AG09309 (cell line): ENCODE results near the gene SASH1.

ENCODE experiments used
- DNase-seq: peaks from one replicate; pipeline ENCODE4 v3.0.0-alpha.2; 2010; ENCODE audit warnings: low read depth
- H3K4me3 ChIP-seq: 2 replicates; pipeline ENCODE4 v1.5.1; 2011; ENCODE audit warnings: mild to moderate bottlenecking, low read depth, low read length, moderate library complexity; ENCODE audit not compliant: control insufficient read depth
- TF ChIP-seq, protein P1 (sequence below): IDR thresholded peaks from 2 replicates; pipeline ENCODE4 v1.5.1; 2011; ENCODE audit warnings: mild to moderate bottlenecking, low read depth, low read length, inconsistent platforms; ENCODE audit not compliant: insufficient read depth, control insufficient read depth; ENCODE audit errors: missing control alignments

Gene SASH1

DNA sequence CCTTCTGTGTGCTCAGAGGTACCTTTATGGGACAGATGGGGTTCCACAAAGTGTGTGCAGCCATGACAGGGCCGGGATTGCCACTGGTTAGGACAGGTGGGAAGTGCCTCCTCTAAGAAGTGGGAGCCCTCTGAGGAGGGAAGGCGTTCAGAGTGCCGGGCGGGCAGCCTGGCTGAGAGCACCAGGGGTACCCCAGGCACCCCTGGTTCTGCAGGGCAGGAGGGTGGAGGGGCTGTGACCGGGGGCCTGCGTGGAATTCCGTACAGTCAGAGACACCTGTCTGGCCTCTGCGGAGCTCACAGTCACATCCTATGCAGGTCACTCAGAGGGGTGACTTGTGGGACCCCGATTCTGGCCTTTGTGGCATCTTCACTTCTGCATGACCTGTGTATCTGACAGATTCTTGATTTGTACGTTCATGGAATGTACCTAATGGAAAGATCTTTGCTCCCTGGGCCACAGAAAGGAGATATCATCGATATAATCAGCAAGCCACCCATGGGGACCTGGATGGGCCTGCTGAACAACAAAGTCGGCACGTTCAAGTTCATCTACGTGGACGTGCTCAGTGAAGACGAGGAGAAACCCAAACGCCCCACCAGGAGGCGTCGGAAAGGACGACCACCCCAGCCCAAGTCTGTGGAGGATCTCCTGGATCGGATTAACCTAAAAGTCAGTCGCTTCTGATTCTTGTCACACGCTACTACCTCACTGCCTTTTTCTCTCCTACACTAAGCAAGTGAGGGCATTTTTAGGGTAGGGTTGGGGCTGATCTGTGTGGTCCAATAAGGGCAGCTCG lies 190.9 kb downstream of the SASH1 start:
- H3K4me3 ChIP-seq = no peak overlapping the region
- TF ChIP-seq, protein P1, sequence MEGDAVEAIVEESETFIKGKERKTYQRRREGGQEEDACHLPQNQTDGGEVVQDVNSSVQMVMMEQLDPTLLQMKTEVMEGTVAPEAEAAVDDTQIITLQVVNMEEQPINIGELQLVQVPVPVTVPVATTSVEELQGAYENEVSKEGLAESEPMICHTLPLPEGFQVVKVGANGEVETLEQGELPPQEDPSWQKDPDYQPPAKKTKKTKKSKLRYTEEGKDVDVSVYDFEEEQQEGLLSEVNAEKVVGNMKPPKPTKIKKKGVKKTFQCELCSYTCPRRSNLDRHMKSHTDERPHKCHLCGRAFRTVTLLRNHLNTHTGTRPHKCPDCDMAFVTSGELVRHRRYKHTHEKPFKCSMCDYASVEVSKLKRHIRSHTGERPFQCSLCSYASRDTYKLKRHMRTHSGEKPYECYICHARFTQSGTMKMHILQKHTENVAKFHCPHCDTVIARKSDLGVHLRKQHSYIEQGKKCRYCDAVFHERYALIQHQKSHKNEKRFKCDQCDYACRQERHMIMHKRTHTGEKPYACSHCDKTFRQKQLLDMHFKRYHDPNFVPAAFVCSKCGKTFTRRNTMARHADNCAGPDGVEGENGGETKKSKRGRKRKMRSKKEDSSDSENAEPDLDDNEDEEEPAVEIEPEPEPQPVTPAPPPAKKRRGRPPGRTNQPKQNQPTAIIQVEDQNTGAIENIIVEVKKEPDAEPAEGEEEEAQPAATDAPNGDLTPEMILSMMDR = no peak
- DNase-seq = no peak

- H3K4me3 ChIP-seq = no peak overlapping the region
- TF ChIP-seq, protein P1 = no peak
- DNase-seq = no peak
Observed at GRCh38 chr6:148534871-148535270, 192.2 kb downstream of the SASH1 start.

DNA sequence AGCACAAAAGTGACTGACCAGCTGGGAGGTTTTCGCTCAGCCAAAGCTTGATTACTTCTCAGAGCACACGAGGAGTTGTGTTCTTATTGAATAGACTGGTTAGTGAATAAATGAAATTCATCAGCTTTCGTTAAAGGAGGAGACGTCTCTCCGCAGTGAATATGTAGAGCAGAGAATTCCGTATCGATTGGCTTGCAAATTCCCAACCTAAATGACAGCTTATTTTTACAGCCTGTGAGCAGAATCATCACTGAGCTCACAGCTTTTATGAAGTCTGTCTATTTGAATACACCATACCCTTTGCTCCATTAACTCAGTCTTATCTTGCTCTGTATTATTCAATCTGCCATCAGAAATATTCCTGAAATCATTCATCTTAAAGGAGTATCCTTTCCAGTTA lies 192.7 kb downstream of the SASH1 start:
- no peak overlapping the region for H3K4me3 ChIP-seq
- DNase-seq = no peak
- TF ChIP-seq, protein P1 = no peak

DNA sequence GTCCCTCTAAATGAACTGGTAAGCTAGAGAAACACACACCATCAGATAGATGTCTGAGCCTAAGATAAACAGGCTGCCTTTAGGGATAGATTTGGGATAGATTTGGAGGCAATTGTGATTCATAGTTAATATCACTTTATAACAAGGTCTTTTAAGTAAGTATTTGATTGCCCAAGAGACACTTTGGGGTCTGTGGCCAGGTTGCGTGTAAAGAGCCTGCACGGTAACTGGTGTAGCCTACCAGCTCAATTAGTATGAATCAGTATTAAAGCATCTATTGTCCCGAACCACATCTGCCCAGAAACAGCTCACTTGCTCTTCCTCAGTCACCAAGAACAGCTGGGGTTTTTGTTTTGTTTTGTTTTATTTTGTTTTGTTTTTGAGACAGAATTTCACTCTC lies 193.3 kb downstream of the SASH1 start:
- TF ChIP-seq, protein P1 = no peak
- DNase-seq = peak; percentile 97
- H3K4me3 ChIP-seq = no peak overlapping the region

DNA sequence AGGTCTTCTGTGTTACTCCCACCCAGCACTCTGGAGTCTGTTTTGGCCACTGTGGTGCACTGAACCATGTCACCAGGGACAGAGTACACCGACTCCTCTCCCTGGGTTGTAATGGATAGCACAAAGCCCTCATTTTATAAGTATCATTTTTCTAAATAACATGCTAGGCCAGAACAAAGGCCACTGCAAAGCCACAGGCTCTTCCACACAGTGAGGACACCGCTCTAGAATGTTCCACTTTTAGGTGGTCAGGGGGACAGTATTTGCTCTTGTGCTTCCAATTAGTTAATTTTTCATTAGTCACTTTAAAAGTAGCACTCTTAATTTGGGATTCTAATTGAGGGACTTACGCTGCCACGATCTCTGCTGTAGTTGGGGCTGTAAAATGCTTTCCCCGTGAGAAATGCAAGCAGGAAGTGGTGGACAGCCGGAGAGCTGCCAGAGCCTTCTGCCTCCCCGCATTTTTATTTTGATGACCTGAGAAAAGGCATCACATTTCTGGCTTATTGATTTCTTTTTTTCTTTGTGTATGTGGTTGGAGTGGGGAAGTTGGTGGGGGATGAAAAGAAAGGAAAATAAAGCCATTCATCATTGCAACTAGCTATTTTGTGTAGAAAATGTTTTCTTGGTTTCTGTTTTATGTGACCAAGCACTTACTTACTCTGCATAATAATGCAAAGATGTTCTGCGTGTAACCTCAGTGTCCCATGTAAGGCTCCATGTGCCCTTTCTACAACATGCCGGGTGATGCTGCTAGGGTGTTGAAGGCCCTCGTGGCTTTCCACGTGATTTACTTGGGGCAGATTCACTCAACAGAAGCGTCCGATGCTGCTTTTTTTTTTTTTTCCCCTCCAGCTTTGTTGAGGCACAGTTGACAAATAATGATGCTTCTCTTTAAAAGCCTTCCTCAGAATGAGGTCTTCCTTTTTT lies 195.9 kb downstream of the SASH1 start:
- TF ChIP-seq, protein P1 = no peak
- no peak overlapping the region for H3K4me3 ChIP-seq
- no peak for DNase-seq

- TF ChIP-seq, protein P1 = no peak
- H3K4me3 ChIP-seq = no peak overlapping the region
- no peak for DNase-seq
Observed at GRCh38 chr6:148543540-148543939, 200.9 kb downstream of the SASH1 start.
